Endothelial cell of umbilical vein (primary cell): ENCODE data around the gene RNF130. TPM values are rescaled to one million over a fixed set of nuclear protein-coding genes. Genes with fewer than 3 reads are reported as not detected.
A peak's percentile ranks its signal among the peaks of the same experiment; 100 is the strongest.

Source experiments
- BruUV-seq: library from RNA; stranded (reverse); fragments of 400-500 nt; replicated peaks from 2 replicates; lab custom pipeline; 2021; lab: Mats Ljungman, UMichigan
- CTCF ChIA-PET: fragments of 300-600, 350-600 bp; sonication (Branson Sonifier 250); formaldehyde crosslinking; loops from one replicate; lab custom pipeline; 2021; ENCODE audit warnings: antibody characterized with exemption, inconsistent platforms; lab: Charles Lee
- POLR2A ChIA-PET: fragments of 300-600, 350-600 bp; sonication (Branson Sonifier 250); formaldehyde crosslinking; loops from one replicate; lab custom pipeline; 2021; ENCODE audit warnings: antibody characterized with exemption, inconsistent platforms; lab: Charles Lee
- DNase-seq: peaks from one replicate; pipeline ENCODE4 v3.0.0-alpha.2; 2011; ENCODE audit warnings: low read depth, low spot score
- FAIRE-seq: peaks from 2 replicates; lab custom pipeline; 2011; peaks lifted over from hg19 to GRCh38; lab: Jason Lieb, UNC
- H2AFZ ChIP-seq: 2 replicates; pipeline ENCODE4 v1.6.0; 2012; ENCODE audit warnings: low read depth, low read length, control low read depth, inconsistent platforms
- H3K27ac ChIP-seq: 2 replicates; pipeline ENCODE4 v1.5.1; 2011; ENCODE audit warnings: low read depth, mild to moderate bottlenecking, control low read depth, low read length, moderate library complexity; ENCODE audit not compliant: insufficient read depth
- H3K27me3 ChIP-seq, 2 experiments: 2 replicates each; pipeline versions ENCODE4 v1.6.0 to v1.6.1; 2011; ENCODE audit warnings: low read length in 2 of 2, mixed read lengths in 1 of 2; ENCODE audit not compliant: control insufficient read depth in 2 of 2, insufficient read depth in 2 of 2
- H3K36me3 ChIP-seq, 2 experiments: 2 replicates in 1 of 2; 3 replicates in 1 of 2; pipeline ENCODE4 v1.5.1; 2011; ENCODE audit warnings: low read length in 2 of 2, mild to moderate bottlenecking in 1 of 2, moderate library complexity in 1 of 2; ENCODE audit not compliant: control insufficient read depth in 2 of 2, insufficient read depth in 2 of 2; ENCODE audit errors: extremely low read depth in 1 of 2
- H3K4me1 ChIP-seq: 3 replicates; pipeline ENCODE4 v1.5.1; 2011; ENCODE audit warnings: mild to moderate bottlenecking, low read length; ENCODE audit not compliant: control insufficient read depth, insufficient read depth; ENCODE audit errors: extremely low read depth
- H3K4me2 ChIP-seq: 2 replicates; pipeline ENCODE4 v1.6.1; 2011; ENCODE audit warnings: low read length, control low read depth, mixed read lengths; ENCODE audit not compliant: insufficient read depth
- H3K4me3 ChIP-seq, 3 experiments: fragments of 200-600 bp in 1 of 3; sonication (generic), shearing (Covaris generic) in 1 of 3; replicated peaks in 1 of 3; 2 replicates each; pipeline ENCODE4 v1.5.1; 2011 to 2016; ENCODE audit warnings: control low read depth in 3 of 3, low read length in 3 of 3, mild to moderate bottlenecking in 2 of 3, inconsistent platforms in 1 of 3, low read depth in 1 of 3, moderate library complexity in 1 of 3; ENCODE audit not compliant: insufficient read depth in 1 of 3
- H3K79me2 ChIP-seq: 2 replicates; pipeline ENCODE4 v1.6.0; 2012; ENCODE audit warnings: low read length, inconsistent platforms; ENCODE audit not compliant: control insufficient read depth, insufficient read depth
- H3K9ac ChIP-seq: replicated peaks from 2 replicates; pipeline ENCODE3; 2011; ENCODE audit warnings: low read length, control low read depth; ENCODE audit not compliant: insufficient read depth; ENCODE audit errors: extremely low read depth
- H3K9me1 ChIP-seq: replicated peaks from 3 replicates; pipeline ENCODE4 v1.6.0; 2011; ENCODE audit warnings: mild to moderate bottlenecking, low read length; ENCODE audit not compliant: control insufficient read depth, insufficient read depth; ENCODE audit errors: extremely low read depth
- H3K9me3 ChIP-seq: replicated peaks from 2 replicates; pipeline ENCODE4 v1.5.1; 2012; ENCODE audit warnings: low read length, inconsistent platforms; ENCODE audit not compliant: control insufficient read depth, insufficient read depth
- H4K20me1 ChIP-seq: replicated peaks from 2 replicates; pipeline ENCODE3; 2011; ENCODE audit warnings: mild to moderate bottlenecking, low read length; ENCODE audit not compliant: control insufficient read depth, insufficient read depth; ENCODE audit errors: extremely low read depth
- CTCF ChIP-seq, 2 donors: IDR thresholded peaks; 1 replicate in 1 of 2; 2 replicates in 1 of 2; pipeline ENCODE4 v1.5.1; 2011; ENCODE audit warnings: low read length in 2 of 2, mild to moderate bottlenecking in 2 of 2, moderate library complexity in 2 of 2, control low read depth in 1 of 2, inconsistent platforms in 1 of 2, low read depth in 1 of 2; ENCODE audit not compliant: insufficient read depth in 1 of 2; ENCODE audit errors: extremely low read depth in 1 of 2
- EZH2 ChIP-seq: IDR thresholded peaks from 2 replicates; pipeline ENCODE4 v1.6.1; 2012; ENCODE audit warnings: borderline replicate concordance, low read depth, mild to moderate bottlenecking, moderate library complexity, low read length, inconsistent platforms; ENCODE audit not compliant: severe bottlenecking
- JUN ChIP-seq: IDR thresholded peaks from 2 replicates; pipeline ENCODE4 v1.6.1; 2011; ENCODE audit warnings: borderline replicate concordance, low read depth; ENCODE audit not compliant: insufficient read length, insufficient read depth
- MYC ChIP-seq: IDR thresholded peaks from one replicate; pipeline ENCODE4 v1.6.1; 2011; ENCODE audit warnings: mild to moderate bottlenecking, low read depth, low read length
- dilution Hi-C: fragments of 300-500 bp; cut with MboI; formaldehyde crosslinking; loops from one replicate; pipeline ENCODE4 v1.15.0; 2019; ENCODE audit warnings: low sequenced_read_pairs; ENCODE audit not compliant: extremely low pct_ligation_motif_present
- intact Hi-C: fragments of 100-400 bp; cut with micrococcal nuclease; formaldehyde crosslinking; loops from one replicate; pipeline ENCODE4 v1.10.0; 2022
- polyA plus RNA-seq, 4 experiments: library from polyadenylated mRNA; depleted of rRNA in 3 of 4; stranded (reverse) in 3 of 4; unstranded in 1 of 4; fragments of >200 nt; gene quantifications; 2 replicates each; pipeline versions ENCODE4 v1.2.1 to v1.2.3, GENCODE V29; 2011 to 2012; ENCODE audit warnings: missing spikeins in 1 of 4
- total RNA-seq: library from RNA; stranded (reverse); gene quantifications from 2 replicates; pipeline ENCODE4 v1.2.3, GENCODE V29; 2021
- TF ChIP-seq, protein P1 (sequence below): IDR thresholded peaks from 2 replicates; pipeline ENCODE4 v1.6.1; 2011; ENCODE audit not compliant: insufficient read depth, insufficient read length

RNF130 gene
- total and polyA plus RNA-seq, 2 donors (not counting 3 experiments of a cell fraction or from before 2014, with no cell fraction given) = 43.0 to 43.1 TPM

- no peak for FAIRE-seq
- dilution Hi-C loops = no loop called here
- intact Hi-C loops = loop anchor here (1.0 to 5.0 kb wide), 6 partner anchors 13 to 267 kb away; partner anchors contain the start of genes MRNIP and SQSTM1
- H3K4me2 ChIP-seq = peak overlapping the region; percentile 95
- no peak overlapping the region for H3K27ac ChIP-seq
- DNase-seq = no peak
- H3K79me2 ChIP-seq = peaks cover 11% of the 10 kb centered on the region
- H3K9me1 ChIP-seq = no peaks in the 10 kb centered on the region
- H3K4me1 ChIP-seq = peaks cover 8% of the 10 kb centered on the region
- H3K27me3 ChIP-seq = no peaks in the 10 kb centered on the region
- no peak overlapping the region for H3K4me3 ChIP-seq
- POLR2A ChIA-PET = no interaction called here
- H3K36me3 ChIP-seq = no peaks in the 10 kb centered on the region
- H4K20me1 ChIP-seq = no peaks in the 10 kb centered on the region
- CTCF ChIA-PET = interaction anchor here (1.2 kb wide), 1 partner anchor 21 kb away, joined by 5 read pairs; no protein-coding TSS in a partner anchor
- H3K9ac ChIP-seq = no peak overlapping the region
- no peak for TF ChIP-seq EZH2
- TF ChIP-seq CTCF (IDR thresholded peaks at IDR 0.05; ENCODE audit: extremely low read depth in 1 of 2, insufficient read depth in 1 of 2, low read depth in 1 of 2, low read length in 2 of 2) = no peak
- TF ChIP-seq, protein P1, sequence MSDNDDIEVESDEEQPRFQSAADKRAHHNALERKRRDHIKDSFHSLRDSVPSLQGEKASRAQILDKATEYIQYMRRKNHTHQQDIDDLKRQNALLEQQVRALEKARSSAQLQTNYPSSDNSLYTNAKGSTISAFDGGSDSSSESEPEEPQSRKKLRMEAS = no peak
- TF ChIP-seq JUN = no peak
- TF ChIP-seq MYC = no peak
- no TSS peak for BruUV-seq
- no peak overlapping the region for H2AFZ ChIP-seq
- no peaks in the 10 kb centered on the region for H3K9me3 ChIP-seq
Measured at GRCh38 chr5:180069589-180070247, 1.8 kb downstream of the RNF130 start.
